Measurements from ENCODE around the gene TEX22.

The TEX22 gene

DNA sequence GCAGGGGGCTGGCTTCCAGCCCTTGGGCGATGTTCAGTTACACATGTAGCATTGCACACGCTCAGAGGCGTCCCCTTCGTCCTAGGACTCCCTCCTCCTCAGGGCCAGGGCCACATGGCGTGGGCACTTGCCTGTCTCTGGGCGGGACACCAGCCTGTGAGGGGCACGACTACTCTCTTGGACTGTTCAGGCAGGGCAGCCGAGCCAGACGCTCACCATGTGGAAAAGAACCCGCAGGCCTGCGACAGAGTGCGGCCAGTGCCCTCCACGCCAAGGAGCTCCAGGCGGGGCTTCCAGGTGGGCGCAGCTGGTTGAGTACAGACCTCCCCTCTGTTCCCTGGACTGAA lies 42.2 kb downstream of the TEX22 start:
- DNase-seq, result no peak

DNA sequence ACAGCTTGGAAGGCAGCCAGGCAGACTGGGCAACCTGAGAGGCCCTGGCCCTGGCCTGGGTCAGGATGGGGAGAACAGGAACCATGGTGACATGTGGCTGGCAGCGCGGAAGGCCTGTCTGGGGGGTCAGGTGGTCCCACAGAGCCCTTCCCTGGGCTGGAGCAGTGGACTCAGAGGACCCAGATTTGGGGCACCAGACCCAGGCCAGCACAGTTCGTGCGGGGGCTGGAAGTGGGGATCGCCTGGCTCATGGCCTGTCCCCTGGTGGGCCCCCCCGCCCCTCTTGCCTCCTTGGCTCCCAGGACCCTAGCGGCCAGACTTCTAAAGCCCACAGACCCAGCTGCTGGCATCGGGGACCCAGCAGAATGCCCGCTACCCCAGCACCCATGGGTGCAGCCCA lies 42.7 kb downstream of the TEX22 start:
- DNase-seq, result no peak

DNA sequence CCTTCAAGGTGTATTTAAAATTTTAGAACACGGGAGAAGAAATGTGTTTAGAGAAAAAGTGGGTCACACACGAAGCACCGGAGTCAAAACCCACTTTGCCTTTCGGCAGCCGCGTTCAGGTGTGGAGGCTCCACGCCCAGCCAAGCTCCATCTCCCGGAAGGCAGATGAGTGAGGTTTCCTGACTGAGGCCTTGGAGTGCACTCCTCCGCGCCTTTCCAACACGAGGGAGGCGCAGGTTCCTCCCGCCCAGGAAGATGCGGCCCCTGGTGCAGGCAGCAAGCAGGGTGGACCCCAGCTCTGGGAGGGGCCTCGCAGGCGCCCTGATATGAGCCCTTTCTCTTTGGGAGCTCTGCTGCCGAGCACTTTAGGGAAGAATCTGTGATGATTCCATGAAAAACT lies 43.8 kb downstream of the TEX22 start:
- no peak for DNase-seq

DNA sequence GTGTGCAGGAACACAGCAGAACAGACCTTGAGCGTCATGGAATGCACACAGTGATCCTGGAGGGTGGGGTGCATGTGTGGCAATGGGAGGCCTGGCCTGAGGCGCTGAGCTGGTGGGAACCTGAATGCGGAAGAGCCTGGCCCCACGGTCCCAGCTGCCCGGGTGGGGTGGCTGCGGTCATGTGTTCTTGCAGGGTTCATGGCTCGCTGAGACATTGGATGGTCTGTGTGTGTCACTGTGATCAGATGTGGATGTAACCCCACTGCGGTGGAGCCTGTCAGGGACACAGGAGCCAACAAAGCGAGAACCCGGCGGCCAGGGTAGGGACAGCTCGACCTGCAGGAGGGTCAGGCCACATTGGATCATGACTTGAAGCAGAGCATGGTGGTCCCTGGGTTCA lies 44.5 kb downstream of the TEX22 start:
- no peak for DNase-seq

DNA sequence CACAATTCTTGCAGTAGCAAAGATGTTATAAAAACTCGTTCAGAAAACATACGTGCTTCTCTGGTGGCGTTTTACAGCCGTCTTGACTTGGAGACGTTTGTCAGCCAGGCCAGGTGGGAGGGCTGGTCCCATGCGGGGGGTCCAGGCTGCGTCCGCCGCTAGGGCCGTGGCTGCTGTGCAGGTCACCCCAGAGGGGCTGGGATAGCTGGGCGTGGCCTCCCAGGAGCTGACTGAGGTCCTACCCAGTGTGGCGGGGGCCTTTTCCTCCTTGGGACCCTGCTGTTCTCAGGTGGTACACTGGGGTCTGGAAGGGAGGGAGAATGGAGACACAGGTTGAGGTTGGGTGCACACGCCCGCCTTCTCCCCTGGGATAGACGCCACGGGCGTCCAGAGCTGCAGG lies 46.5 kb downstream of the TEX22 start:
- no peak for DNase-seq

DNA sequence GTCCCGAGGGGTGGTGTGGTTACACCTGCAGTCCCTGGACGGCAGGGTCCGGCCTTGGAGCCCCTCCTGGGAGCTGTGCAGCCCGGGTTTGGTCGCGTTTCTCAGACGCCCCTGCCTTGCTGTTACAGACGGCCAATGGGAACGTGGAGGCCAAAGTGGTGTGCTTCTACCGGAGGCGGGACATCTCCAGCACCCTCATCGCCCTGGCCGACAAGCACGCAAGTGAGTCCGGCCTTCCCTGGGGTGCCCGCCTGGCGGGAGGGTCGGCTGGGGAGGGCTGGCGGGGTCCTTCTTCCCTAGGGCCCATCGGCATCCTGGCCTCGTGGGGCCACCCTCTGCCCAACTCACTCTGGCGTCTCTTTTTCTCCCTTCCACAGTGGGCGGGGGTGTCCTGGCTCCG lies 47.0 kb downstream of the TEX22 start:
- no peak for DNase-seq

DNA sequence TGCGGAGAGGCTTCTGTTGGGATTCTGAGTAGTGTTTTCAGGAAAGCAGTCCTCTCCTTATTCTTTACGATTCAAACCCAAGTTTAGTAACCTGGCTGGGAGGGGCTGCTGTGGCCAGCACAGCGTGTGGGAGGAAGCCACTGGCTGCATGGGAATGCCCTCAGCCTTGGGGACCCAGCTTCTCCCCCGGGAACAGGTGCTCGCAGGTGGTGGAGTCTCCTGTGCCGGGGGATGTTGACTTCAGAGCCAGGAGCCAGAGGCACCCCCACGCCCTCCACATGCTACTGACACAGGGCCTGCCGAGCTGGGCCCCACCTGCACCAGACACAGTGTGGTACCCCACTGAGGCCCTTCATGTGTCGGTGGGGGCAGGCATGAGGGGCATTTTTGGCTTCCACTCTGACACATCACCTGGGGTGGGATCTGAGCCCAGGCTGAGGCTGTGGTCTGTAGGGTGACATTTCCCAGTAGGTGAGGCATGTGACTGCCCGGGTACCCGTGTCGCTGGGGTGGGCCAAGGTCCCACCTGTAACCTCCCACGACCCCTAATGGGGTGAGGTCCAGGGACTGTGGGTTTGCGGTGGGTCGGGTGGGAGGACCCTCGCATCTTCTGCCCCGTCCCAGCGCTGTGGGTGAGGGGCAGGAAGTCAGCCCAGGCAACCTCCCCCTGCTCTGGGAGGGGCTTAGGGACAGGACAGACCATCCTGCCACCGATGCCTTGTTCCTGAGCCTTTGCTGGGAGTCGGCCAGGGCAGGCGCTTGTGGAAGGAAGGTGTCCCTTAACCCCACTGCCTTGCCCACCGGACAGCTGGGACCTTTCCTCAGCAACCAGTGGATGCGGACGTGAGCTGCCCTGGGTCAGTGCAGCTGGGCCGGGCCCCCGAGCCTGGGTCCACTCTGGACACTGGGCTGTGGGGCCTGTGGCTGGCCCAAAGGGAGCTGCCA lies 47.8 kb downstream of the TEX22 start:
- DNase-seq, result no peak

DNA sequence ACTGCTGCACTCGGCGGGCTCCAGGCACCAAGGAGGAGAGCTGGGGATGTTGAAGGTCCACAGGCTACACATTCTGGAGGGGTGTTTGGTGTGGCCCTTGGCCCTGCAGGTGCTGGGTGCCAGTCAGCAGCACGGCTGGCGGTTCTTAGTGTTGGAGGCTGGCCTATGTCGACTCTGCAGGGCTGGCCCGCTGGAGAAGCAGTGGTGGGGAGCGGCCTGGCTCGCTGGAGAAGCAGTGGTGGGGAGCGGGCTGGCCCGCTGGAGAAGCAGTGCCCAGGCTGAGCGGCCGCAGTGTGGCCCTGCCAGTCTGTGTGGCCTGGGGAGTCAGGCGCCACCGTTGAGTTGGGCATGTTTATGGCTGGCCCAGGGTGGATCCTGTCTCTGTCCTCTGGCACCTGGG lies 48.6 kb downstream of the TEX22 start:
- DNase-seq, result no peak

DNA sequence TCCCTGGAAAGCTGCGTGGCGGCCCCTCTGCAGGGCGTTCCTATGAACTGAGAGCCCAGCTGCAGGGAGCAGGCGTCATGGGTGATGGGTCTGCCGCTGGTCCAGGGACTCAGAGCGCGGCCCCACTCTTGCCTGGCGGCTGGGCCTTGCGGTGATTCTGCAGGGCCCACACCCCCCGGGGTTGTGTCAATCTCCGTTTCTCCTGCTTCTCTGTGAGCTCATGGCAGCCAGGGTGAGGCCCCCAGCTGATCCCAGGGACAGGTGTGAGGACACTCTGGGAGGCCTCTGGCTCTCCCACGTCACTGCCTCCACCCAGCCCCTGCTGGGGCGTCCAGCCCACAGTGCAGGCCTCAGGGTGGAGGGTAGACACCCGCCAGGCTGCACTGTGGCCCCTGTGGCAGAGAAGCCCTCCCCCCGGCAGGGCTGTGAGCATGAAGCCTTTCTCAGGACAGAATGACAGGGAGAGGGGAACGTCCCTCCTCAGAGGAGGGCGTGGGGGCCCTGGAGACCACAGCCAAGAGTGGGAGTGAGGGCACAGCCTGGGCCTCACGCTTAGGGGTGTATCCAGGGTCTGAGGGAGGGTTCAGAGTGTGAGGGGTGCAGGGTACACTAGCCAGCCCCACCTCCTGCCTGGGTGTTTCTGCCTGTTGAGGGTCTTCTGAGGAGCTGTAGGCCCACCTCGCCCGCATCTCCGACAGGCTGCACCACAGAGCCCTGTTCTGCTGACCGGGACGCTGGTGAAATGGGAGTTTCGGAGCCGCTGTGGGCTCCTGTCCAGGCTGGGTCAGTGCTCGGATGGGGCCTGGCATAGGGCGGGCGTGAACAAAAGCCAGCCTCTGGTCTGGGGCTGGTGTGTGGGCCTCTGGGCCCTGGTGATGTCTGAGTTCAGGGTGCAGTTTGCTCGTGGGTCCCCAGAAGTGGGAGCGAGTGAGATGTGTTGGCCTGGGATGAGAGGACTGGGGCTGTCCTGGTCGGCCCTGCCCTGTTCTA lies 49.6 kb downstream of the TEX22 start:
- peak; percentile 41 for DNase-seq

DNA sequence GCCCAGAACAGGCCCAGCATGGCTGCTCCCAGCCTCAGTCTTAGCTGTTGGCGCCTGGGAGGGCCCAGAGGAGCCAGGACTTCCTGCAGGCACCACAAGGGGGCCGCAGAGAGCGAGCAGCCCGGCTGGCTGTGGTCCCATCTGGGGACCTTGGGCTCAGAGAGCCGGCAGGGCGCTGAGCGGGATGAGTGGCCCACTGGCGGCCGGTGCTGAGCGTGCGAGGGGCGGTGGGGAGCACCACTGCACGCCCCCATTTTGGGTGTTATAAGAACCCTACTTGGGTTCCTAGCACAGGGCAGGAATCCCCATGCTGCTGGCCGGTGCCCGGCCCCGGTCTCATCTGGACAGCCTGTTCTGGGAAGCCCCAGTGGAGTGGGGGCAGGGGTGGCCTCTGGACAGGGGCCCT lies 50.4 kb downstream of the TEX22 start:
- peak; percentile 60 for DNase-seq

DNA sequence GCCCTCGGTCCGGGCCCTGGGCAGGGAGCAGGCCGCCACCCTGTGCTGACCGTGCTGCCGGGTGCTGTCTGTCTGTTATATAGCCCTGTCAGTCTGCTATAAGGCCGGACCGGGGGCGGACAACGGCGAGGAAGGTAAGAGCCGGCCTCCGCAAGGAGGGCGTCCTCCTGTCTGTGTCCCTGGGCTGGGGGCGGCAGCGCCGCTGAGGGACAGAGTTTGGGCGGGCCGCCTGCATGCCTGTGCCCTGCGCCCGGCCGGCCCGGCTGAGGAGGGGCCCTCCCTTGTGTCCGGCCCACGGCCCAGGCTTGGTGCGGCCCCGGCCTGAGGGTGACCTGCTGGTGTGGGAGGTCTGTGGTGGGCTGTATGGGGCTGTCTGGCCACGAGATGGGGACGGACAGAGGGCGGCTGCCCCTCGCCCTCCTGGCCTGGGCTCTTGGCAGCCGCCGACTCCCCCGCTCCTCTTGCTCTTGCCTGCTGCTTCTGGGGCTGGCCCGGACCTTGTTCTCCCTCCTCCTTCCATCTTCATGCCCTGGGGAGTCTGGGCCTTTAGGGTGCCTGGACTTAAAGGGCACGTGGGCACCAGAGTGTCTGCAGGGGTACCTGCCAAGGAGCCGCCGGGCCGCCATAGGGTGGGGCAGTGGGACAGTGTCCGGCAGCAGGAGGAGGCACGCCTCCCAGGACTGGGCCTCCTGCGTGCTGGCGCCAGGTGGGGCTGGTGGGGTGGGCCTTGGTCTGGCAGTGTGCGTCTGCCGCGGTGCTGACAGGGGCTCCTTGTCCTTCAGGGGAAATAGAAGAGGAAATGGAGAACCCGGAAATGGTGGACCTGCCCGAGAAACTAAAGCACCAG lies 51.2 kb downstream of the TEX22 start:
- DNase-seq, result no peak

DNA sequence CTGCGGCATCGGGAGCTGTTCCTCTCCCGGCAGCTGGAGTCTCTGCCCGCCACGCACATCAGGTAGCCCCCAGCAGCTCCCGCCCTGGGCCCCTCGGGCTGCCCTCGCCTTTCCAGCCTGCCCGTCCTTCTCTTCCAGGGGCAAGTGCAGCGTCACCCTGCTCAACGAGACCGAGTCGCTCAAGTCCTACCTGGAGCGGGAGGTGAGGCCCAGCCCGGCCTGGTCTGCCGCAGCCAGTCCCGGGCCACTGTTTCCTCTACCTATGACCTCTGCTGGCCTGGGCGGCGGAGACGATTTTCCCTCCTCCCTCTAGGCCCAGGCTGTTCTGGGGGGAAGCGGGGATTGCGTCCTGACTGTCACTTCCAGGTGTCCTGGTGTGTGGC lies 51.8 kb downstream of the TEX22 start:
- no peak for DNase-seq

DNA sequence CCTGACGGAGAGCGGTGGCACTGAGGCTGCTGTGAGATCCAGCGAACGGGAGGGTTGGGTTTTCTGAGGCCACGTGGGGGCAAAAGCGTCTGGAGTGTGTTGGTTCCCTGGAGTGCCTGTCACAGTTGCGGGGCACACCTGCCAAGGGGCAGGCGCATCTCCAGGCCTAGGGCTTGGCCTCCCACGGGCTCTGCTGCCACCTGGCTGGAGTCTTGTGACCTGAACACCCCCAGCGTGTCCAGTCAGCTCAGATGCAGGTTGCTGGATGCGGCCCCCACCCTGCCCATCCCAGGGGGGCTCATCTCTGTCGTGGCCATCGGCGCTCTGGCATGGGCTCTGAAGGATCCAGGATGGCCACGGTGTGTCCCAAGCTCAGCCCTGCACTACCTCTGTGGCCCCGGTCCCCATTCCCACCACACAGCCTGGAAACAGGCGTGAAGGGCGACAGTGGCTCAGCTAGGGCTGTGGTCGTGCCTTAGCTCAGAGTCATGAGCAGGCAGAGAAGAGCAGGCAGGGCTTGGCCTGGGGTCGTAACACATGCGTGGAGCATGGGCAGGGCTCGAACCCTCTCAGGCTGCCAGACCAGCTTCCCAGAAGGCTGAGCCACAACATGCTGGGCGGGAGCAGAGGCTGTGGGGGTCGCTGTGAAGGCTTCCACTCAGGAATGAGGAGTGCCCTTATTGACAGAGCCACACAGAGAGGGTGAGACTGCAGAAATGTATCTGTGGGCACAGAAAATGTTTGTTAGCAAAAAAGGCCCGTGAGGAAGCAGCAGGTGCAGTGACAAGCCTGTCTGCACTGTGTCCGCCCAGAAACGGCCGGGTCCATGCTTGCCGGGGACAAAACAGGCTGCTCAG lies 52.8 kb downstream of the TEX22 start:
- DNase-seq, result no peak

DNA sequence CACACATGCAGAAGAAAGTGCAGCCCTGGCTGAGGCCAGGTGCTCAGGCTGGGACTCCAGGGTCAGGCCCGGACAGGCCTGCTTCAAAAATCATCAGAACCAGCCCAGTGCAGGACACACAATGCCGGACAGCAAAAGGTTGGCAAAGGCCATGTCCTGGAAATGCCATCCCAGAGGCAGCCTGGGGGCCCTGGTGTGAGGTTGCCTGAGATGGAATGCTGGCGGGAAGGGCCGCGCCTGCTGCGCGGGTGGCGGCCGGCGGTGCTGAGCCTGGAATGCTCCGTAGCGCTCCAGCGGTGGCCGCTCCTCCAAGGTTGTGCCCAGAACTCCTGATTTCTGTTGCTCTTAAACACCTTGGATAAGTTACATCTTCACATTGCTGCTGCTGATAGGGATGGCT lies 54.6 kb downstream of the TEX22 start:
- no peak for DNase-seq

DNA sequence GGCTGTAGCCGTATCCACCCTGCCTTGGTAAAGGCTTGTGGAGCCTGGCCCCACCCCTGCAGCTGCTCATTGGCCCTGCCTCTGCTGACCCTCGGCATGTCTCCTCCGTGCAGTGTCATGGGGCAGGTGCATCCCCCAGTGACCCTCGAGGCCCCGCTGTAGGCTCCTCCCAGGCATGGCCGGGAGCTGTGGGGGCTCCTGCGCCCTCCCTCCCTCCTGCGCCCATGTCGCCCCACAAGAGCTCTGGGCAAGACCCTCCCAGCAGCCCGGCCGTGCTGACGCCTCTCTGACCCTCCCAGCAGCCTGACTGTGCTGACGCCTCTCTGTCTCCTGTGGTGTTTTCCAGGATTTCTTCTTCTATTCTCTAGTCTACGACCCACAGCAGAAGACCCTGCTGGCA lies 55.5 kb downstream of the TEX22 start:
- DNase-seq, result no peak

DNA sequence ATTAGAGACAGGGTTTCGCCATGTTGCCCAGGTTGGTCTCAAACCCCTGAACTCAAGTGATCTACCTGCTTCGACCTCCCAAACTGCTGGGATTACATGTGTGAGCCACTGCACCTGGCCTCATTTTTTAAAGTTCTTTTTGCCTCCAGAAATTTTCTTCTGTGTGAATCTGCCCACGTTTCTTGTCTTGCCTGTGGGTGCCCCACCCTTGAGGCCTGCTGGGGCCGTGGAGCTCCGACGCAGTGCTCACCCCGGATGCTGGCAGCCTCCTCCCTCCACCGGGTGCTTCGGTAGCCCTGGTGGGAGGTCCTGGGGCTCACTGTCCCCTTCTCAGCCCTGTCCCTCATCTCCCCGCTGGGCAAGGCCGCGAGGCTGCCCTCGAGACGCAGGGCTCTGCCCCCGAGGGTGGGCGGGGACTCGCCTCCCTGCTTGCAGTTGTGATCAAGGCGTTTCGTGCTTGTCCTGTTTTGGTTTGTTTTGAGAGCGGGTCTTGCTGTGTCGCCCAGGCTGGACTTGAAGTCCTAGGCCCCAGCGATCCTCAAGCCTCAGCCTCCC lies 56.8 kb downstream of the TEX22 start:
- no peak for DNase-seq

DNA sequence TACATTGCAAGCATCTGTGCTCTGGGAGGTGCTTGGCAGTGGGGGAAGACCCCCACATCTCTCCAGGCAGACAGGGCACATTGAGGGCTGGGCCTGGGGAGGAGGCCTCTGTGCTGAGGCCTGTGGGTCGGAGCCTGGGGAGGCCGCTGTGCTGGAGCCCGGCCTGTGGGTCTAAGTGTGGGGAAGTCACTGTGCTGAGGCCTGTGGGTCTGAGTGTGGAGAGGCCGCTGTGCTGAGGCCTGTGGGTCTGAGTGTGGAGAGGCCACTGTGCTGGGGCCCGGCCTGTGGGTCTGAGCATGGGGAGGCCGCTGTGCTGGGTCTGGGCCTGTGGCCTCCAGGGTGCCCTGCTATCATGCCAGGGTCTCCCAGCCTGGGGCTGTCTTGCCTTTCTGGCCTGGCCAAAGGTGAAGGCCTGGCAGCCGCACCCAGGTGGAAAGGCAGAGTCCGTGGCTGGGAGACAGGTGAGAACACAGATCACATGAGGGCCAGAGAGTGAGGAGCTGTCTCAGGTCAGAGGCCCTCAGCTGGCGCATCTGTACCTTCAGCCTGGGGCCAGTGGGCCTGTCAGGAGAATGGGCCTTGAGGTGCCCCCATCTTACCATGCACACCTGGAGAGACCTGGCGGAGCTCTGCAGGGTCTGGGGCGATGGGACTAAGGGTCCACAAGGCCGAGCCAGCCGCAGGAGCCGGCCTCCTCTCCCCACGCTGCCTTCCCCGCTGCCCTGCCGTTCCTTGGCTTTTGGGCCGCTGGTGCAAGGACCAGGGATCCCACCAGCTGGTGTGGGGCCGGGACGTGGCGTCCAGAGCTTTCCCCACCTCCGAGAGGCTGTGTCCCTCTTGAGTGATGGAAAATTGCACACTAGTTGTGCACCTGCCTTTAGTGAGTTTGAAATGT lies 57.7 kb downstream of the TEX22 start:
- DNase-seq, result no peak

DNA sequence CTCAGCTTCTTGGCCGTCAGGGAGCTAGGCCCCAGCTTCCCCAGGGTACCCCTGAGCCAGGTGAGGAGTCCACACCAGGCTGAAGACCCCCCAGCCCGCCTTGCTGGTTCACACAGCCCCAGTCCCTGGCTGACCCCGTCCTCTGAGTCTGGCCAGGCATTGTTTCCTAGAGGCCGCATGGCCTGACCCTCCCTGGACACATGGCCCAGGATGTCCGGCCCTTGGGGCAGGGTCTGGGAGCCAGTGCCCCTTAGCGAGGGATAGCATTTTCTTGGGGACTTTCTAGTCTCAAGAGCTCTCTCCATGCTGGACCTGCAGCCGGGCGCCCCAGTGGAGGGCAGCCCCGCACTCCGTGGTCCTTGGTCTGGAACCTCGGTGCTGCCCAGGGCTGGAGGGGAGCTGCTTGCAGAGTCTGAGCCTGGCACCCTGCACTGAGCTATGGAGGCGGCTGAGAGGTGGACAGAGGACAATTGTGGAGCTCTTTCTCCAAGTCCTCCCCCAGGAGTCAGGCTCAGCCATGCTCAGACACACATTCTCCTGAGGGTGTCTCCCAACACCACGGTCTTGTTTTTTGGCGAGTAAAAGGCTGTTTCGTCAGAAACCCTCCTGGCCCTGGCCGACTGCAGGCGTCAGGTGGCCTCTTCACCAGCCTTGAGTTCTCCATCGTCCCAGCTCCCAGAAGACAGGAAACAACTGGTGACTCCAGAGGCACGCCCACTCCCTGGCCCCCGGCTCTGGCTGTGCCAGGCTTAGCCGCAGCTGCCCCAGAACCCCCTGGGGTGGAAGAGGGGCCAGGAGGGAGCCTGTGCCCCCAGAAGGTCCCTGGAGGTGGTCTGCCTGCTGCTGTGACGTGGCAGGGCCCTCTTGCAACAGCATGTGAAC lies 58.6 kb downstream of the TEX22 start:
- DNase-seq, result no peak

DNA sequence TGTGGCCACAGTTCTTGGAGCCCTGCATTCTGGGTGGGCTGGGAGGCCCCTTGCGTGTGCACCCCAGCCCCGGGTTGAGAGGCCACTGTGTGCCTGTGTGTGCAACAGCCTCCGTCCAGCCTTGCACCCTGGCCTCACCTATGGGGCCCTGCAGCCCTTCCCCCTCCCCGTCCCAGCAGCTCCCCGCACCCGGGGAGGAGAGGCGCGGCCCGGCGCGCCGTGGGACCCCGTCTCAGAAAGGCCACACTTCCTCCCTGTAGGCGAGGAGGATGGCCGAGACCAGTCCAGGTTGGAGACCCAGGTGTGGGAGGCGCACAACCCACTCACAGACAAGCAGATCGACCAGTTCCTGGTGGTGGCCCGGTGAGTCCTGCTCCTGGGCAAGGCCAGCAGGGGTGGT lies 59.7 kb downstream of the TEX22 start:
- DNase-seq, result no peak
